ENCODE data around the gene COMMD3. TPM values are rescaled to one million over a fixed set of nuclear protein-coding genes. Genes with fewer than 3 reads are reported as not detected.

Gene COMMD3
- total RNA-seq, 1 donor from 2014 or later = 21.9 TPM

- intact Hi-C loops (cut with DNase I) = loop anchor here (5.0 to 10.0 kb wide), 7 partner anchors 33 to 813 kb away; partner anchors contain the start of genes DNAJC1, MLLT10 and PIP4K2A
- H3K27me3 ChIP-seq = peaks cover 34% of the 10 kb centered on the region
- no peaks in the 10 kb centered on the region for H3K36me3 ChIP-seq
- H3K4me3 ChIP-seq = peak overlapping the region; percentile 1 to 4
- DNase-seq (ENCODE audit: low spot score in 2 of 2) = no peak
- peaks cover 3 to 9% of the 10 kb centered on the region in 2 donors for H3K4me1 ChIP-seq
- no peak for TF ChIP-seq CTCF (IDR thresholded peaks at IDR 0.05)
- H3K9me3 ChIP-seq = no peaks in the 10 kb centered on the region
- H3K27ac ChIP-seq = no peak overlapping the region
Observed at GRCh38 chr10:22344781-22345300, 28.7 kb downstream of the COMMD3 start.

GRCh38 chr10:22345301-22346095 is 29.3 kb downstream of the COMMD3 start, which contains the start of gene SPAG6:
SPAG6 (plus strand) TSS chr10:22345496; CDS start chr10:22345612, 116 bp downstream.
- Histone ChIP-seq H3K27ac (no peak within 1 kb of the TSS), H3K27me3 (peaks cover 34% of the 10 kb centered on the region), H3K9me3 (no peaks in the 10 kb centered on the region), H3K4me1 (peaks cover 3 to 7% of the 10 kb centered on the region in 2 donors), H3K36me3 (no peaks in the 10 kb centered on the region), H3K4me3 (peak within 1 kb of the TSS; percentile 1 to 4)
- intact Hi-C loops (cut with DNase I) = loop anchor here (5.0 to 10.0 kb wide), 4 partner anchors 33 to 639 kb away; no protein-coding TSS in a partner anchor
- no peak for TF ChIP-seq CTCF (IDR thresholded peaks at IDR 0.05)
- DNase-seq (ENCODE audit: low spot score in 2 of 2) = peak in 1 of 2 donors; percentile 73

GRCh38 chr10:22346096-22346661 is 30.0 kb downstream of the COMMD3 start:
- intact Hi-C loops (cut with DNase I) = loop anchor here (5.0 to 10.0 kb wide), 4 partner anchors 34 to 639 kb away; no protein-coding TSS in a partner anchor
- peaks cover 34% of the 10 kb centered on the region for H3K27me3 ChIP-seq

GRCh38 chr10:22349755-22350154 is 33.6 kb downstream of the COMMD3 start:
- TF ChIP-seq CTCF (IDR thresholded peaks at IDR 0.05) = no peak
- no peaks in the 10 kb centered on the region for H3K4me1 ChIP-seq
- H3K27ac ChIP-seq = no peak overlapping the region
- H3K4me3 ChIP-seq = no peak overlapping the region
- H3K27me3 ChIP-seq = peaks cover 9% of the 10 kb centered on the region
- H3K9me3 ChIP-seq = no peaks in the 10 kb centered on the region
- intact Hi-C loops (cut with DNase I) = loop anchor here (5.0 to 10.0 kb wide), 4 partner anchors 37 to 635 kb away; no protein-coding TSS in a partner anchor
- no peak for DNase-seq (ENCODE audit: low spot score in 2 of 2)
- H3K36me3 ChIP-seq = no peaks in the 10 kb centered on the region

More at GRCh38 chr10:22346096-22346661, 30.0 kb downstream of the COMMD3 start:
- Histone ChIP-seq H3K27ac (no peak overlapping the region), H3K36me3 (no peaks in the 10 kb centered on the region), H3K4me1 (peaks cover under 1 to 5% of the 10 kb centered on the region in 2 donors), H3K9me3 (no peaks in the 10 kb centered on the region), H3K4me3 (no peak overlapping the region)
- no peak for DNase-seq (ENCODE audit: low spot score in 2 of 2)
- TF ChIP-seq CTCF (IDR thresholded peaks at IDR 0.05) = no peak

- Histone ChIP-seq H3K4me3 (no peak overlapping the region), H3K4me1 (no peaks in the 10 kb centered on the region), H3K36me3 (no peaks in the 10 kb centered on the region), H3K9me3 (no peaks in the 10 kb centered on the region), H3K27me3 (no peaks in the 10 kb centered on the region), H3K27ac (no peak overlapping the region)
- no peak for TF ChIP-seq CTCF (IDR thresholded peaks at IDR 0.05)
- no peak for DNase-seq (ENCODE audit: low spot score in 2 of 2)
- intact Hi-C loops (cut with DNase I) = no loop called here
Observed at GRCh38 chr10:22351131-22351703, 35.0 kb downstream of the COMMD3 start.

Measured in ascending aorta (tissue), 2 donors.